Activated T-cell treated with anti-CD3 and anti-CD28 coated beads for 1 hour (primary cell): Measurements from ENCODE around the gene NPM1.
"Not testable (repeated sequence)": the region's sequence is repeated elsewhere in the genome, so short reads cannot be mapped to it uniquely, and the experiment has no call there.

Source experiments
- DNase-seq: peaks from one replicate; pipeline ENCODE4 v3.0.0-alpha.2; 2020; ENCODE audit warnings: low read depth

The NPM1 gene

GRCh38 chr5:171386006-171386671 lies 1.5 kb upstream of the NPM1 start:
- no peak for DNase-seq

GRCh38 chr5:171386861-171387344 lies 746 bp upstream of the NPM1 start:
- DNase-seq, result no peak

GRCh38 chr5:171387970-171388815 lies 544 bp downstream of the NPM1 start:
- peak; percentile 72 for DNase-seq

- DNase-seq, result no peak
Observed at GRCh38 chr5:171388816-171389168, 1.1 kb downstream of the NPM1 start.

GRCh38 chr5:171390883-171391677 lies 3.4 kb downstream of the NPM1 start:
- DNase-seq, result no peak

- no peak for DNase-seq
Observed at GRCh38 chr5:171391996-171392577, 4.4 kb downstream of the NPM1 start.

- no peak for DNase-seq
Observed at GRCh38 chr5:171392585-171393159, 5.0 kb downstream of the NPM1 start.

GRCh38 chr5:171395042-171395441 lies 7.4 kb downstream of the NPM1 start:
- DNase-seq, result no peak

GRCh38 chr5:171396583-171396982 lies 8.9 kb downstream of the NPM1 start:
- DNase-seq, result not testable (repeated sequence)

GRCh38 chr5:171397190-171397589 lies 9.5 kb downstream of the NPM1 start:
- DNase-seq, result no peak

- no peak for DNase-seq
Observed at GRCh38 chr5:171397599-171397998, 9.9 kb downstream of the NPM1 start.

GRCh38 chr5:171398660-171399059 lies 11.0 kb downstream of the NPM1 start:
- DNase-seq, result not testable (repeated sequence)

GRCh38 chr5:171400169-171400568 lies 12.5 kb downstream of the NPM1 start:
- DNase-seq, result no peak

- no peak for DNase-seq
Observed at GRCh38 chr5:171401167-171401947, 13.7 kb downstream of the NPM1 start.

GRCh38 chr5:171402751-171403150 lies 15.1 kb downstream of the NPM1 start:
- DNase-seq, result not testable (repeated sequence)

- no peak for DNase-seq
Observed at GRCh38 chr5:171405615-171406014, 18.0 kb downstream of the NPM1 start.

- no peak for DNase-seq
Observed at GRCh38 chr5:171407234-171407633, 19.6 kb downstream of the NPM1 start.

- DNase-seq, result no peak
Observed at GRCh38 chr5:171409164-171410136, 21.8 kb downstream of the NPM1 start.

- DNase-seq, result no peak
Observed at GRCh38 chr5:171410181-171410580, 22.5 kb downstream of the NPM1 start.

GRCh38 chr5:171412186-171412585 lies 24.5 kb downstream of the NPM1 start:
- no peak for DNase-seq
